H9 (cell line): ENCODE results near the gene ZKSCAN7. TPM values are rescaled to one million over a fixed set of nuclear protein-coding genes. Genes with fewer than 3 reads are reported as not detected.

Experiments
- DNase-seq: peaks from one replicate; pipeline ENCODE4 v3.0.0-alpha.2; 2017
- H2AFZ ChIP-seq: one replicate; pipeline ENCODE4 v1.6.1; 2013; ENCODE audit warnings: mild to moderate bottlenecking, low read length, control low read depth, moderate library complexity
- H2AK5ac ChIP-seq: 2 replicates; pipeline ENCODE4 v1.6.1; 2013; ENCODE audit warnings: low read length, control low read depth, mixed read lengths; ENCODE audit not compliant: insufficient read length
- H2BK120ac ChIP-seq: one replicate; pipeline ENCODE4 v1.6.1; 2013; ENCODE audit warnings: low read depth, mild to moderate bottlenecking, low read length, control low read depth, inconsistent platforms; ENCODE audit not compliant: poor library complexity, severe bottlenecking
- H2BK12ac ChIP-seq: 2 replicates; pipeline ENCODE4 v1.6.1; 2013; ENCODE audit warnings: low read length, control low read depth, mixed read lengths, low read depth; ENCODE audit not compliant: insufficient read length
- H2BK15ac ChIP-seq: 2 replicates; pipeline ENCODE4 v1.6.1; 2013; ENCODE audit warnings: low read depth, low read length, control low read depth
- H2BK20ac ChIP-seq: one replicate; pipeline ENCODE4 v1.6.1; 2013; ENCODE audit warnings: low read depth, mild to moderate bottlenecking, low read length, control low read depth, inconsistent platforms; ENCODE audit not compliant: poor library complexity, severe bottlenecking
- H2BK5ac ChIP-seq: 2 replicates; pipeline ENCODE4 v1.6.1; 2013; ENCODE audit warnings: low read length, control low read depth, mixed read lengths; ENCODE audit not compliant: insufficient read length
- H3K14ac ChIP-seq: 2 replicates; pipeline ENCODE4 v1.6.1; 2013; ENCODE audit warnings: low read length, control low read depth; ENCODE audit not compliant: insufficient read depth
- H3K18ac ChIP-seq: 2 replicates; pipeline ENCODE4 v1.6.1; 2013; ENCODE audit warnings: low read depth, mild to moderate bottlenecking, mixed read lengths, low read length, control low read depth; ENCODE audit not compliant: insufficient read length
- H3K23ac ChIP-seq: 2 replicates; pipeline ENCODE4 v1.6.1; 2013; ENCODE audit warnings: low read length, control low read depth, mixed read lengths, low read depth; ENCODE audit not compliant: insufficient read length
- H3K23me2 ChIP-seq: 2 replicates; pipeline ENCODE4 v1.6.1; 2013; ENCODE audit warnings: low read depth, mild to moderate bottlenecking, mixed read lengths, low read length, control low read depth; ENCODE audit not compliant: insufficient read length, poor library complexity, severe bottlenecking
- H3K27ac ChIP-seq: 2 replicates; pipeline ENCODE4 v1.5.1; 2013; ENCODE audit warnings: low read length, control low read depth, mixed read lengths, low read depth; ENCODE audit not compliant: insufficient read length
- H3K27me3 ChIP-seq: 2 replicates; pipeline ENCODE4 v1.6.1; 2013; ENCODE audit warnings: low read length, control low read depth, inconsistent platforms; ENCODE audit not compliant: insufficient read depth
- H3K4ac ChIP-seq: 2 replicates; pipeline ENCODE4 v1.6.1; 2013; ENCODE audit warnings: low read depth, mild to moderate bottlenecking, control low read depth, inconsistent platforms, low read length, moderate library complexity
- H3K4me1 ChIP-seq: 2 replicates; pipeline ENCODE4 v1.6.1; 2013; ENCODE audit warnings: low read length, control low read depth, inconsistent platforms; ENCODE audit not compliant: insufficient read depth
- H3K4me2 ChIP-seq: 2 replicates; pipeline ENCODE4 v1.6.1; 2013; ENCODE audit warnings: low read length, control low read depth, mixed read lengths; ENCODE audit not compliant: insufficient read length, insufficient read depth
- H3K56ac ChIP-seq: 2 replicates; pipeline ENCODE4 v1.6.1; 2013; ENCODE audit warnings: low read depth, mild to moderate bottlenecking, mixed read lengths, low read length, control low read depth; ENCODE audit not compliant: insufficient read length
- H3K79me1 ChIP-seq: 2 replicates; pipeline ENCODE4 v1.6.1; 2013; ENCODE audit warnings: low read depth, mild to moderate bottlenecking, moderate library complexity, low read length, control low read depth, inconsistent platforms; ENCODE audit not compliant: insufficient read depth, poor library complexity, severe bottlenecking
- H3K79me2 ChIP-seq: 2 replicates; pipeline ENCODE4 v1.6.1; 2013; ENCODE audit warnings: low read length, control low read depth, inconsistent platforms; ENCODE audit not compliant: insufficient read depth
- H3K9ac ChIP-seq: 2 replicates; pipeline ENCODE4 v1.6.1; 2013; ENCODE audit warnings: low read length, control low read depth, mixed read lengths; ENCODE audit not compliant: insufficient read length; ENCODE audit errors: extremely low read depth
- H3K9me3 ChIP-seq: one replicate; pipeline ENCODE4 v1.6.1; 2013; ENCODE audit warnings: low read depth, low read length, inconsistent platforms; ENCODE audit not compliant: control insufficient read depth
- H3T11ph ChIP-seq: one replicate; pipeline ENCODE4 v1.6.1; 2013; ENCODE audit warnings: mild to moderate bottlenecking, low read length, control low read depth, inconsistent platforms
- H4K20me1 ChIP-seq: one replicate; pipeline ENCODE4 v1.6.1; 2013; ENCODE audit not compliant: control insufficient read depth, insufficient read length, insufficient read depth
- H4K5ac ChIP-seq: 2 replicates; pipeline ENCODE4 v1.6.1; 2013; ENCODE audit warnings: low read depth, mild to moderate bottlenecking, mixed read lengths, low read length, control low read depth; ENCODE audit not compliant: insufficient read length
- H4K8ac ChIP-seq: replicated peaks from 2 replicates; pipeline ENCODE4 v1.6.1; 2013; ENCODE audit warnings: low read length, control low read depth, mixed read lengths, low read depth; ENCODE audit not compliant: insufficient read length
- H4K91ac ChIP-seq: 2 replicates; pipeline ENCODE4 v1.6.1; 2013; ENCODE audit warnings: low read depth, mild to moderate bottlenecking, moderate library complexity, mixed read lengths, low read length, control low read depth; ENCODE audit not compliant: insufficient read length
- H3K27ac Mint-ChIP-seq, 3 experiments: 2 replicates in 2 of 3; 3 replicates in 1 of 3; pipeline ENCODE4 v1.8.0; 2020 to 2021; ENCODE audit warnings: mixed read lengths in 3 of 3, mild to moderate bottlenecking in 1 of 3, moderate library complexity in 1 of 3
- H3K27me3 Mint-ChIP-seq: 2 replicates; pipeline ENCODE4 v1.8.0; 2021; ENCODE audit warnings: low read depth, mild to moderate bottlenecking, moderate library complexity, mixed read lengths
- H3K36me3 Mint-ChIP-seq, 3 experiments: 2 replicates in 2 of 3; 3 replicates in 1 of 3; pipeline ENCODE4 v1.8.0; 2020 to 2021; ENCODE audit warnings: low read depth in 3 of 3, mixed read lengths in 3 of 3; ENCODE audit not compliant: insufficient read depth in 1 of 3
- H3K4me1 Mint-ChIP-seq, 2 experiments: 2 replicates each; pipeline ENCODE4 v1.8.0; 2020; ENCODE audit warnings: mixed read lengths in 2 of 2
- H3K4me3 Mint-ChIP-seq, 2 experiments: 2 replicates in 1 of 2; 3 replicates in 1 of 2; pipeline ENCODE4 v1.8.0; 2020 to 2021; ENCODE audit warnings: mild to moderate bottlenecking in 2 of 2, mixed read lengths in 2 of 2, moderate library complexity in 1 of 2
- H3K9me3 Mint-ChIP-seq, 2 experiments: 2 replicates in 1 of 2; 3 replicates in 1 of 2; pipeline ENCODE4 v1.8.0; 2020; ENCODE audit warnings: mild to moderate bottlenecking in 2 of 2, mixed read lengths in 2 of 2, moderate library complexity in 1 of 2
- WGBS: extraction: QIAGEN DNeasy Blood & Tissue Kit; methylation state at CpG from one replicate; pipeline ENCODE4 v1.1.7; 2013; ENCODE audit warnings: missing lambda C conversion rate, low lambda C conversion rate, mixed read lengths; ENCODE audit not compliant: insufficient read length; ENCODE audit errors: extremely low coverage; 5-methylcytosine and 5-hydroxymethylcytosine counted together
- long read RNA-seq: library from polyadenylated mRNA; unstranded; transcript quantifications from one replicate; pipeline ENCODE4 v2.0.0, GENCODE V29; 2020
- total RNA-seq: library from RNA; stranded (reverse); gene quantifications from 2 replicates; pipeline ENCODE4 v1.2.1, GENCODE V29; 2021
- TF ChIP-seq, protein P1 (sequence below): fragments of 200-600 bp; sonication (generic); conservative IDR thresholded peaks from 3 replicates; pipeline ENCODE4 v1.8.0; 2021; ENCODE audit warnings: antibody characterized with exemption, mild to moderate bottlenecking

Gene ZKSCAN7
- total RNA-seq: 7.0 and 8.7 TPM in 2 replicates
- long read RNA-seq, partial matches to known transcripts: 5 of 27 reads
- long read RNA-seq, other reads (novel, unspliced or antisense): 16 of 27 reads

GRCh38 chr3:44554626-44555592 is at the start of gene ZKSCAN7:
Gene ZKSCAN7 (plus strand): TSS chr3:44555193. CDS start chr3:44557048, 1,855 bp downstream.
- peak within 1 kb of the TSS; percentile 39 for H4K5ac ChIP-seq
- Mint-ChIP-seq H3K27ac (peak within 1 kb of the TSS in 2 of 3 experiments; percentile 66 to 97; a peak in 2 of 7 replicates), H3K4me3 (peak within 1 kb of the TSS; percentile 94 to 95), H3K4me1 (peaks cover 10 to 21% of the 10 kb centered on the region in 2 experiments), H3K36me3 (peaks cover 35 to 43% (median 36%) of the 10 kb centered on the region in 3 experiments), H3K27me3 (peaks cover 46% of the 10 kb centered on the region), H3K9me3 (peaks cover 2 to 7% of the 10 kb centered on the region in 2 experiments; a peak in 4 of 5 replicates)
- peaks cover 3% of the 10 kb centered on the region; the same call in 1 of the 2 replicates for H3K79me2 ChIP-seq
- no CpG with 5 or more reads among the region's 68 CpGs for WGBS
- H3K9me3 ChIP-seq: peaks cover 2% of the 10 kb centered on the region
- H3K23ac ChIP-seq: no peak within 1 kb of the TSS
- H2BK20ac ChIP-seq: no peak within 1 kb of the TSS
- peak within 1 kb of the TSS; percentile 85 for H3K18ac ChIP-seq
- H3K56ac ChIP-seq: no peak within 1 kb of the TSS
- no peak within 1 kb of the TSS for H2BK12ac ChIP-seq
- no peak within 1 kb of the TSS for H3K27ac ChIP-seq
- no peaks in the 10 kb centered on the region; the same call in 1 of the 2 replicates for H3K4me1 ChIP-seq
- H3K4ac ChIP-seq: no peak within 1 kb of the TSS
- peak; percentile 85 for DNase-seq
- no peak within 1 kb of the TSS; the same call in 1 of the 2 replicates for H2BK15ac ChIP-seq
- H3T11ph ChIP-seq: no peak within 1 kb of the TSS
- no peak within 1 kb of the TSS for H4K91ac ChIP-seq
- H3K4me2 ChIP-seq: peak within 1 kb of the TSS; percentile 90
- H2BK5ac ChIP-seq: no peak within 1 kb of the TSS
- H4K20me1 ChIP-seq: no peaks in the 10 kb centered on the region
- peaks cover 5% of the 10 kb centered on the region for H3K79me1 ChIP-seq
- H4K8ac ChIP-seq: no peak within 1 kb of the TSS
- no peak within 1 kb of the TSS for H2BK120ac ChIP-seq
- H3K27me3 ChIP-seq: no peaks in the 10 kb centered on the region
- no peak within 1 kb of the TSS for H2AK5ac ChIP-seq
- H3K14ac ChIP-seq: peak within 1 kb of the TSS; percentile 86
- H2AFZ ChIP-seq: no peak within 1 kb of the TSS
- peak within 1 kb of the TSS; percentile 92 for H3K9ac ChIP-seq
- peaks cover 10% of the 10 kb centered on the region for H3K23me2 ChIP-seq
- TF ChIP-seq, protein P1, sequence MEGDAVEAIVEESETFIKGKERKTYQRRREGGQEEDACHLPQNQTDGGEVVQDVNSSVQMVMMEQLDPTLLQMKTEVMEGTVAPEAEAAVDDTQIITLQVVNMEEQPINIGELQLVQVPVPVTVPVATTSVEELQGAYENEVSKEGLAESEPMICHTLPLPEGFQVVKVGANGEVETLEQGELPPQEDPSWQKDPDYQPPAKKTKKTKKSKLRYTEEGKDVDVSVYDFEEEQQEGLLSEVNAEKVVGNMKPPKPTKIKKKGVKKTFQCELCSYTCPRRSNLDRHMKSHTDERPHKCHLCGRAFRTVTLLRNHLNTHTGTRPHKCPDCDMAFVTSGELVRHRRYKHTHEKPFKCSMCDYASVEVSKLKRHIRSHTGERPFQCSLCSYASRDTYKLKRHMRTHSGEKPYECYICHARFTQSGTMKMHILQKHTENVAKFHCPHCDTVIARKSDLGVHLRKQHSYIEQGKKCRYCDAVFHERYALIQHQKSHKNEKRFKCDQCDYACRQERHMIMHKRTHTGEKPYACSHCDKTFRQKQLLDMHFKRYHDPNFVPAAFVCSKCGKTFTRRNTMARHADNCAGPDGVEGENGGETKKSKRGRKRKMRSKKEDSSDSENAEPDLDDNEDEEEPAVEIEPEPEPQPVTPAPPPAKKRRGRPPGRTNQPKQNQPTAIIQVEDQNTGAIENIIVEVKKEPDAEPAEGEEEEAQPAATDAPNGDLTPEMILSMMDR: 0 out of 3 replicates have a peak, but pooled peaks have one; percentile 19
